H1 (cell line): ENCODE results near the gene DOK7. TPM values are rescaled to one million over a fixed set of nuclear protein-coding genes. Genes with fewer than 3 reads are reported as not detected.

ENCODE experiments used
- CBX5 ChIP-seq: fragments of 300-800, 300-1000 bp; sonication (generic); IDR thresholded peaks from 2 replicates; pipeline ENCODE4 v1.7.1; 2016; ENCODE audit warnings: antibody characterized with exemption, low read length, low read depth
- CTCF ChIP-seq, 3 experiments: IDR thresholded peaks; 1 replicate in 2 of 3; 2 replicates in 1 of 3; pipeline versions ENCODE4 v1.5.1 to v1.6.1; 2011; ENCODE audit warnings: low read length in 3 of 3, mild to moderate bottlenecking in 3 of 3, inconsistent platforms in 2 of 3, low read depth in 1 of 3, moderate library complexity in 1 of 3; ENCODE audit not compliant: insufficient read depth in 1 of 3; ENCODE audit errors: control extremely low read depth in 1 of 3
- KDM1A ChIP-seq: fragments of 200-600, 300-600 bp; sonication (generic); IDR thresholded peaks from 2 replicates; pipeline ENCODE4 v1.7.1; 2016; ENCODE audit warnings: mild to moderate bottlenecking, low read length, borderline replicate concordance
- SP1 ChIP-seq: IDR thresholded peaks from 2 replicates; pipeline ENCODE4 v1.6.1; 2011; ENCODE audit warnings: low read depth, low read length
- SRF ChIP-seq: IDR thresholded peaks from 2 replicates; pipeline ENCODE4 v1.6.1; 2011; ENCODE audit warnings: mild to moderate bottlenecking, low read depth, low read length, moderate library complexity
- YY1 ChIP-seq: IDR thresholded peaks from 2 replicates; pipeline ENCODE4 v1.6.1; 2011; ENCODE audit warnings: low read depth, mild to moderate bottlenecking, low read length
- polyA plus RNA-seq, 7 experiments: library from polyadenylated mRNA; depleted of rRNA in 3 of 7; stranded (reverse) in 5 of 7; unstranded in 2 of 7; fragments of >200 nt in 5 of 7; fragments of 200-250 nt in 2 of 7; gene quantifications; 1 replicate in 5 of 7; 2 replicates in 1 of 7; 4 replicates in 1 of 7; pipeline versions ENCODE4 v1.2.1 to v1.2.3, GENCODE V29; 2011 to 2013; ENCODE audit warnings: missing spikeins in 2 of 7, mixed read lengths in 2 of 7
- total RNA-seq: library from RNA; stranded (reverse); fragmentation: NEBNext Ultra II Directional; extraction: Animal tissue kit (Norgen Biotek cat#: 25700); gene quantifications from 2 replicates; pipeline ENCODE4 v1.2.1, GENCODE V29; 2021

The DOK7 gene
- total and polyA plus RNA-seq, 2 of the 8 experiments (the other 6 are each of a cell fraction or from before 2014, with no cell fraction given) = 0.32 TPM; not detected in 1

- TF ChIP-seq KDM1A (no peak), CTCF (IDR thresholded peaks at IDR 0.05; ENCODE audit: control extremely low read depth in 1 of 3, insufficient read depth in 1 of 3, low read depth in 1 of 3, low read length in 3 of 3) (no peak), CBX5 (no peak), SRF (no peak), SP1 (no peak), YY1 (no peak)
Observed at GRCh38 chr4:3423952-3424351, 39.2 kb upstream of the DOK7 start (continued).
